Astrocyte of the hippocampus (primary cell): ENCODE measurements around the gene TMPRSS11F.

Experiments
- DNase-seq: peaks from one replicate; pipeline ENCODE4 v3.0.0; 2011; ENCODE audit warnings: low read depth, low spot score

TMPRSS11F gene

GRCh38 chr4:68077737-68078136 is 51.9 kb downstream of the TMPRSS11F start:
- DNase-seq: no peak

GRCh38 chr4:68077301-68077700 is 52.4 kb downstream of the TMPRSS11F start:
- no peak for DNase-seq

- no peak for DNase-seq
These were observed 53.5 kb downstream of the TMPRSS11F start for GRCh38 chr4:68076194-68076593.

GRCh38 chr4:68074397-68074796 is 55.3 kb downstream of the TMPRSS11F start:
- DNase-seq: no peak

GRCh38 chr4:68070302-68070701 is 59.4 kb downstream of the TMPRSS11F start:
- DNase-seq: no peak

- DNase-seq: no peak
These were observed 67.2 kb downstream of the TMPRSS11F start for GRCh38 chr4:68062501-68062900.

- no peak for DNase-seq
These were observed 91.4 kb downstream of the TMPRSS11F start for GRCh38 chr4:68038272-68038671.

GRCh38 chr4:68021185-68021584 is 108.5 kb downstream of the TMPRSS11F start:
- DNase-seq: peak; percentile 61

GRCh38 chr4:68011684-68012083 is 118.0 kb downstream of the TMPRSS11F start:
- DNase-seq: no peak
